ENCODE results near the gene C6orf15.

The C6orf15 gene

GRCh38 chr6:31113861-31114540, 1.6 kb upstream of the C6orf15 start:
- DNase-seq (ENCODE audit: low read depth, low spot score), result no peak
- peak overlapping the region; percentile 89 for H3K27ac ChIP-seq

DNA sequence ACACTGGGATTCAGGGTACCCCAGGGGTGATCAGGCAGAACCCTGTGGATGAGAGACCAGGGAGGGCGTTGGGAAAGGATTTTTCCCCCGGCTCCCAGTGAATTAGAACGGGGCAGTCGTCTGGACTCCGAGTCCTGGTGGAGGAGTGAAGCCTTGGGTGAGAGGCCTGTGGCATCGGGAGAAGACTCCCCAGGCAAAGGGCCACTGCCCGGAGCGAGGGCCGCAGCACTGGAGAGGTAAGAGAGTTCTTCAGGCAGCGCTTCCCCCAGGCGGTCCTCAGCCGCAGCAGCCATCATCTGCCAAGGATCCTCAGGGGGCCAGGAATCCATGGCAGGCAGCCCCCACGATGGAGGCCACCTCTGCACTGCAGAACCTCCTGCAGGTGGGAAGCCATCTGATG, 663 bp downstream of the C6orf15 start:
- H3K27ac ChIP-seq, result no peak overlapping the region
- no peak for DNase-seq (ENCODE audit: low read depth, low spot score)

- no peak for DNase-seq (ENCODE audit: low read depth, low spot score)
- no peak overlapping the region for H3K27ac ChIP-seq
These were observed 1.4 kb downstream of the C6orf15 start for GRCh38 chr6:31110825-31111582.

- no peak for DNase-seq (ENCODE audit: low read depth, low spot score)
- no peak overlapping the region for H3K27ac ChIP-seq
These were observed 5.3 kb downstream of the C6orf15 start for GRCh38 chr6:31107052-31107451.

GRCh38 chr6:31103136-31103535, 9.2 kb downstream of the C6orf15 start:
- DNase-seq (ENCODE audit: low read depth, low spot score), result no peak

DNA sequence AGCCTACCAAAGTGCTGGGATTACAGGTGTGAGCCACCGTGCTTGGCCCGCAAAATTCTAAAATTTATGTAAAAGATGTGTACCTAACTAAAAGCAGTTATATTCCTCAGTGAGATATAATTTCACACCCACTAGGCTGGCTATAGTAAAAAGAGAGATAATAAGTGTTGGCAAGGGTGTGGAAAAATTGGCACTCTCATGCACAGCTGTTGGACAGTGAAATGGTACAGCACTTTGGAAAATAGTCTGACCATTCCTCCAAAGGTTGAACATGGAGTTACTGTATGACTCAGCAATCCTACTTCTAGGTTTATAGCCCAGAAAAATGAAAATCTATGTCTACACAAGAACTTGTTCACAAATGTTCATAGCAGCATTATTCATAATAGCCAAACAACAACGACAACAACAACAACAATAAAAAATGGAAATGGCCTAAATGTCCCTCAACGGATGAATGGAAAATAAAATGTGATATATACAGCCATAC, 13.9 kb downstream of the C6orf15 start:
- no peak for DNase-seq (ENCODE audit: low read depth, low spot score)
- no peak overlapping the region for H3K27ac ChIP-seq

More at GRCh38 chr6:31103136-31103535, 9.2 kb downstream of the C6orf15 start:
- H3K27ac ChIP-seq, result no peak overlapping the region

- H3K27ac ChIP-seq, result no peak overlapping the region
- DNase-seq (ENCODE audit: low read depth, low spot score), result no peak
These were observed 15.7 kb downstream of the C6orf15 start for GRCh38 chr6:31096656-31097055.

DNA sequence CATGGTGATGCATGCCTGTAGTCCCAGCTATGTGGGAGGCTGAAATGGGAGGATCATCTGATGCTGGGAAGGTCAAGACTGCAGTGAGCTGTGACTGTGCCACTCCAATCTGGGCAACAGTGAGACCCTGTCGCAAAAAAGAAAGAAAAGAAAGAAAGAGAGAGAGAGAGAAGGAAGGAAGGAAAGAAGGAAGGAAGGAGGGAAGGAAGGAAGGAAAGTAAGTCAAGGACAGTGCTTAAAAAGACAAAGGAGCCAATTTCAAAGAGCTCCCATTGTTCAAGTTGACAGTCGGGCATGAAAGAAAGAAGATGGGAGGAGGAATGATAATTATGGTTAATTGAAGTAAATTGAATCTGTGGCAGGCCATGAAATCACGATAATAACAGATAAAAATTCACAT, 16.2 kb downstream of the C6orf15 start:
- DNase-seq (ENCODE audit: low read depth, low spot score), result no peak
- no peak overlapping the region for H3K27ac ChIP-seq

- H3K27ac ChIP-seq, result peak overlapping the region; percentile 26
- no peak for DNase-seq (ENCODE audit: low read depth, low spot score)
These were observed 17.9 kb downstream of the C6orf15 start for GRCh38 chr6:31094389-31094881.

GRCh38 chr6:31092769-31093505, 19.4 kb downstream of the C6orf15 start:
- no peak for DNase-seq (ENCODE audit: low read depth, low spot score)
- no peak overlapping the region for H3K27ac ChIP-seq

GRCh38 chr6:31092238-31092637, 20.1 kb downstream of the C6orf15 start:
- no peak for DNase-seq (ENCODE audit: low read depth, low spot score)
- no peak overlapping the region for H3K27ac ChIP-seq

GRCh38 chr6:31091680-31092079, 20.7 kb downstream of the C6orf15 start:
- DNase-seq (ENCODE audit: low read depth, low spot score), result no peak
- no peak overlapping the region for H3K27ac ChIP-seq

DNA sequence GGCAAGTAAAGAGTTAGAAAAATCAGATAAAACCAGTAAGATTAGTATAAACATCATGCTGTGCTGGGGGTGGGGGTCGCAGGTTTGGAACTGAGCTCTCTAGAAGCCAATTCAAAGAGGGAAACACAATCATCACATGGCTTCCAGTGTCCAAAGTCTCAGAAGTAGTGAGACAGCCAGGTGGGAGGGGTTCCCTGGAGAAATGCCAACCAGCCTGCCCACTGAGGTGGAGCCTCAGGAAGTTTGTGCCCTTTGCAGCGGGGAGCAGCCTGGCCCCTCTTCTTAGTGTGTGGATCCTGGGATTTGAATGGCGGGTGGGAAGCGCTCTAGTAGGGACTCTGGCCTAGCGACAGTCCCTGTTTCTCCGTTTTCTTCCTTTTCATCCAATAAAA, 21.4 kb downstream of the C6orf15 start:
- no peak overlapping the region for H3K27ac ChIP-seq
- DNase-seq (ENCODE audit: low read depth, low spot score), result no peak

DNA sequence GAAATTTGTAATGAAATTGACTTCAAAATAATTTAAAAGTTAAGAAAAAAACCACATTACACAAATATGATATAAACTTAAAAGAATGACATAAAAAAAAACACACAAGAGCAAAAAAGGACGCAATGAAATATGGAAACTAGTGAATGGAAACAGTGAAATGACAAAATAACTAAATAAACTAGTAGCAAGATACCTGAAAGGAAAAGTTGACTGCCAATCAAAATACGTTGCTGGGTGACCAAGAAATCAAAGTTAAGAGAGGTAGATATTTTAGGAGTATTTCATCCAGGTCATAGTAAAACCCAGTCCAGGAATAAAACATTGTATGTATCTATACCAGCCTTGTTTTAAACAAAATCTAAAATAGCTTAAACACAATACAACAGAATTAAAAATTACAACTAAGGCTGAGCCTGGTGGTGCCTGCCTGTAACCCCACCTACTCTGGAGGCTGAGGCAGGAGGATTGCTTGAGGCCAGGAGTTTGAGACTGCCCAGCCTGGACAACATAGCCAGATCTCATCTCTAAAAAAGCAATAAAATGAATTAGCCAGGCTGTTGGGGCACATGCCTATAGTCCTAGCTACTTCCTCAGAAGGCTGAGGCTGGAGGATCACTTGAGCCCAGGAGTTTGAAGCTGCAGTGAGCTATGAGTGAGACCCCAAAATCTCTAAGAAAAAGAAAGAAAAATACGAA, 22.0 kb downstream of the C6orf15 start:
- H3K27ac ChIP-seq, result no peak overlapping the region
- no peak for DNase-seq (ENCODE audit: low read depth, low spot score)

- no peak for DNase-seq (ENCODE audit: low read depth, low spot score)
- H3K27ac ChIP-seq, result peak overlapping the region; percentile 70
These were observed 24.8 kb downstream of the C6orf15 start for GRCh38 chr6:31087494-31088089.

GRCh38 chr6:31086788-31087440, 25.5 kb downstream of the C6orf15 start:
- no peak for DNase-seq (ENCODE audit: low read depth, low spot score)
- peak overlapping the region; percentile 70 for H3K27ac ChIP-seq

- no peak overlapping the region for H3K27ac ChIP-seq
- DNase-seq (ENCODE audit: low read depth, low spot score), result no peak
These were observed 28.5 kb downstream of the C6orf15 start for GRCh38 chr6:31083742-31084354.

DNA sequence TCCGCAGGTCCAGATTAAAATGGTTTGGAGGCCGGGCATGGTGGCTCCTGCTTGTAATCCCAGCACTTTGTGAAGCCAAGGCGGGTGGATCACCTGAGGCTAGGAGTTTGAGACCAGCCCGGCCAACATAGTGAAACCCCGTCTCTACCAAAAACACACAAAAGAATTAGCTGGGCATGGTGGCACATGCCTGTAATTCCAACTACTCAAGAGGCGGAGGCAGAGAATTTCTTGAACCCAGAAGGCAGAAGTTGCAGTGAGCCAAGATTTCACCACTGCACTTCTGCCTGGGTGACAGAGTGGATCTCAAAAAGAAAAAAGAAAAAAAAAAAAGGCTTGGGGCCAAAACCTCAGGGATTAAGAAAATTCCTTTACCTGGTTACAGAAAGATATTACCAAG, 30.5 kb downstream of the C6orf15 start:
- DNase-seq (ENCODE audit: low read depth, low spot score), result no peak
- peak overlapping the region; percentile 29 for H3K27ac ChIP-seq

Data from epithelial cell of prostate (primary cell).